ENCODE data around the gene CIZ1.

DNA sequence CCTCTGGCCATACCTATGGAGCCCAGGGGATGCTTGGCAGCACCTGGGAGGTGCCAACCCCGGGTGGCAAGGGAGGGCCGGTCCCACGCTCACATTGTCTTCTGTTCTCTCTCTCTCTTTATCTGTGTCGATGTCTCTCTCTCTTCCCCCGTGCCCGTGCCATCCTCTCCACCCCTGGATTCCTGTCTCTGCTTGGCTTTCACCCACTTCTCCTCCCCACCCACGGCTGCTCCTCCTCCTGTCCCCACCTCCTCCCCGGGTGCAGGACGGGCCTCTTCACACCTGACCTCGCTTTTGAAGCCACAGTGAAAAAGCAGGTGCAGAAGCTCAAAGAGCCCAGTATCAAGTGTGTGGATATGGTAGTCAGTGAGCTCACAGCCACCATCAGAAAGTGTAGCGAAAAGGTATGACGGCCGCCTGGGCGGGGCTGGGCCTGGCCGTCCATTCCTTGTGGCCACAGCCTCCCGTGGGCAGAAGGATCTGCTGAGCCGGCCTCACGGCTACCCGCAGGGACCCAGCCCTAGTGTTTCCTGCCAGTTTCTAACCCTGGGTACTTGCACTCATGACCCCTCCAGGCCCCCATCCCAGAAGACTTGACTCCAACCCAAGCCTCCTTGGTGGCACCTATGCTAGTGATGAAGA, 34.5 kb upstream of the CIZ1 start:
- TF ChIP-seq, protein P1, sequence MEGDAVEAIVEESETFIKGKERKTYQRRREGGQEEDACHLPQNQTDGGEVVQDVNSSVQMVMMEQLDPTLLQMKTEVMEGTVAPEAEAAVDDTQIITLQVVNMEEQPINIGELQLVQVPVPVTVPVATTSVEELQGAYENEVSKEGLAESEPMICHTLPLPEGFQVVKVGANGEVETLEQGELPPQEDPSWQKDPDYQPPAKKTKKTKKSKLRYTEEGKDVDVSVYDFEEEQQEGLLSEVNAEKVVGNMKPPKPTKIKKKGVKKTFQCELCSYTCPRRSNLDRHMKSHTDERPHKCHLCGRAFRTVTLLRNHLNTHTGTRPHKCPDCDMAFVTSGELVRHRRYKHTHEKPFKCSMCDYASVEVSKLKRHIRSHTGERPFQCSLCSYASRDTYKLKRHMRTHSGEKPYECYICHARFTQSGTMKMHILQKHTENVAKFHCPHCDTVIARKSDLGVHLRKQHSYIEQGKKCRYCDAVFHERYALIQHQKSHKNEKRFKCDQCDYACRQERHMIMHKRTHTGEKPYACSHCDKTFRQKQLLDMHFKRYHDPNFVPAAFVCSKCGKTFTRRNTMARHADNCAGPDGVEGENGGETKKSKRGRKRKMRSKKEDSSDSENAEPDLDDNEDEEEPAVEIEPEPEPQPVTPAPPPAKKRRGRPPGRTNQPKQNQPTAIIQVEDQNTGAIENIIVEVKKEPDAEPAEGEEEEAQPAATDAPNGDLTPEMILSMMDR (conservative IDR thresholded peaks at IDR 0.05; ENCODE audit: low read length), result no peak
- no peak for TF ChIP-seq EZH2phosphoT487 (IDR thresholded peaks at IDR 0.05; ENCODE audit: borderline replicate concordance)
